Measurements from ENCODE around the gene SUGP2. TPM values are rescaled to one million over a fixed set of nuclear protein-coding genes. Genes with fewer than 3 reads are reported as not detected.

The SUGP2 gene
- total RNA-seq, 1 experiment from 2014 or later: 74.1 TPM

GRCh38 chr19:19078801-19079200 is 45.5 kb upstream of the SUGP2 start:
- BruUV-seq (replicated peaks): no TSS peak
- Mint-ChIP-seq H3K27me3 (ENCODE audit: insufficient read depth, unreplicated experiment) (no peaks in the 10 kb centered on the region), H3K4me1 (ENCODE audit: low read depth, unreplicated experiment) (peaks cover 8% of the 10 kb centered on the region), H3K4me3 (ENCODE audit: unreplicated experiment) (no peak overlapping the region), H3K36me3 (ENCODE audit: insufficient read depth, unreplicated experiment) (no peaks in the 10 kb centered on the region), H3K27ac (ENCODE audit: unreplicated experiment) (no peak overlapping the region), H3K9me3 (ENCODE audit: unreplicated experiment) (no peaks in the 10 kb centered on the region)
- CTCF ChIA-PET: no interaction called here
- Histone ChIP-seq H3K4me1 (no peaks in the 10 kb centered on the region; the same call in 1 of the 2 replicates), H3K36me3 (ENCODE audit: control insufficient read depth, insufficient read depth, low read length) (no peaks in the 10 kb centered on the region), H3K9me3 (no peaks in the 10 kb centered on the region), H3K27me3 (replicated peaks; ENCODE audit: control insufficient read depth, insufficient read depth, low read length) (no peaks in the 10 kb centered on the region), H3K4me3 (ENCODE audit: low read depth, low read length) (no peak overlapping the region)
- DNase-seq: no peak
- TF ChIP-seq CTCF (IDR thresholded peaks at IDR 0.05; ENCODE audit: insufficient read depth in 1 of 2, low read depth in 1 of 2, low read length in 1 of 2, severe bottlenecking in 1 of 2, unreplicated experiment in 1 of 2): no peak
- POLR2A ChIA-PET: no interaction called here
- intact Hi-C loops (cut with micrococcal nuclease; ENCODE audit: unreplicated experiment): no loop called here

- TF ChIP-seq CTCF (IDR thresholded peaks at IDR 0.05; ENCODE audit: insufficient read depth in 1 of 2, low read depth in 1 of 2, low read length in 1 of 2, severe bottlenecking in 1 of 2, unreplicated experiment in 1 of 2): no peak
- Mint-ChIP-seq H3K9me3 (ENCODE audit: unreplicated experiment) (no peaks in the 10 kb centered on the region), H3K4me1 (ENCODE audit: low read depth, unreplicated experiment) (peaks cover 7% of the 10 kb centered on the region), H3K36me3 (ENCODE audit: insufficient read depth, unreplicated experiment) (no peaks in the 10 kb centered on the region), H3K4me3 (ENCODE audit: unreplicated experiment) (no peak overlapping the region), H3K27ac (ENCODE audit: unreplicated experiment) (no peak overlapping the region), H3K27me3 (ENCODE audit: insufficient read depth, unreplicated experiment) (no peaks in the 10 kb centered on the region)
- DNase-seq: no peak
- Histone ChIP-seq H3K9me3 (no peaks in the 10 kb centered on the region), H3K4me3 (ENCODE audit: low read depth, low read length) (no peak overlapping the region), H3K27me3 (replicated peaks; ENCODE audit: control insufficient read depth, insufficient read depth, low read length) (no peaks in the 10 kb centered on the region), H3K36me3 (ENCODE audit: control insufficient read depth, insufficient read depth, low read length) (no peaks in the 10 kb centered on the region), H3K4me1 (no peaks in the 10 kb centered on the region; the same call in 1 of the 2 replicates)
- POLR2A ChIA-PET: no interaction called here
- CTCF ChIA-PET: no interaction called here
- BruUV-seq (replicated peaks): no TSS peak
- intact Hi-C loops (cut with micrococcal nuclease; ENCODE audit: unreplicated experiment): no loop called here
Measured at GRCh38 chr19:19077103-19077502, 43.8 kb upstream of the SUGP2 start.

- H3K27me3 ChIP-seq (replicated peaks; ENCODE audit: control insufficient read depth, insufficient read depth, low read length): no peaks in the 10 kb centered on the region
- BruUV-seq (replicated peaks): no TSS peak
- Mint-ChIP-seq H3K36me3 (ENCODE audit: insufficient read depth, unreplicated experiment) (no peaks in the 10 kb centered on the region), H3K27ac (ENCODE audit: unreplicated experiment) (no peak overlapping the region), H3K4me1 (ENCODE audit: low read depth, unreplicated experiment) (peaks cover under 1% of the 10 kb centered on the region), H3K9me3 (ENCODE audit: unreplicated experiment) (no peaks in the 10 kb centered on the region), H3K4me3 (ENCODE audit: unreplicated experiment) (no peak overlapping the region), H3K27me3 (ENCODE audit: insufficient read depth, unreplicated experiment) (no peaks in the 10 kb centered on the region)
- TF ChIP-seq CTCF (IDR thresholded peaks at IDR 0.05; ENCODE audit: insufficient read depth in 1 of 2, low read depth in 1 of 2, low read length in 1 of 2, severe bottlenecking in 1 of 2, unreplicated experiment in 1 of 2): no peak
- no peak overlapping the region for H3K4me3 ChIP-seq (ENCODE audit: low read depth, low read length)
- no peaks in the 10 kb centered on the region; the same call in 1 of the 2 replicates for H3K4me1 ChIP-seq
- POLR2A ChIA-PET: no interaction called here
- no peaks in the 10 kb centered on the region for H3K9me3 ChIP-seq
- no peaks in the 10 kb centered on the region for H3K36me3 ChIP-seq (ENCODE audit: control insufficient read depth, insufficient read depth, low read length)
- intact Hi-C loops (cut with micrococcal nuclease; ENCODE audit: unreplicated experiment): no loop called here
- CTCF ChIA-PET: no interaction called here
- DNase-seq: no peak
Measured at GRCh38 chr19:19076476-19076875, 43.2 kb upstream of the SUGP2 start.
